ENCODE data around the gene LONP2. TPM values are rescaled to one million over a fixed set of nuclear protein-coding genes. Genes with fewer than 3 reads are reported as not detected.

The LONP2 gene
- total and polyA plus RNA-seq, 2 of the 13 experiments (the other 11 are each of a cell fraction or from before 2014, with no cell fraction given), result 39.2 to 63.3 TPM

DNA sequence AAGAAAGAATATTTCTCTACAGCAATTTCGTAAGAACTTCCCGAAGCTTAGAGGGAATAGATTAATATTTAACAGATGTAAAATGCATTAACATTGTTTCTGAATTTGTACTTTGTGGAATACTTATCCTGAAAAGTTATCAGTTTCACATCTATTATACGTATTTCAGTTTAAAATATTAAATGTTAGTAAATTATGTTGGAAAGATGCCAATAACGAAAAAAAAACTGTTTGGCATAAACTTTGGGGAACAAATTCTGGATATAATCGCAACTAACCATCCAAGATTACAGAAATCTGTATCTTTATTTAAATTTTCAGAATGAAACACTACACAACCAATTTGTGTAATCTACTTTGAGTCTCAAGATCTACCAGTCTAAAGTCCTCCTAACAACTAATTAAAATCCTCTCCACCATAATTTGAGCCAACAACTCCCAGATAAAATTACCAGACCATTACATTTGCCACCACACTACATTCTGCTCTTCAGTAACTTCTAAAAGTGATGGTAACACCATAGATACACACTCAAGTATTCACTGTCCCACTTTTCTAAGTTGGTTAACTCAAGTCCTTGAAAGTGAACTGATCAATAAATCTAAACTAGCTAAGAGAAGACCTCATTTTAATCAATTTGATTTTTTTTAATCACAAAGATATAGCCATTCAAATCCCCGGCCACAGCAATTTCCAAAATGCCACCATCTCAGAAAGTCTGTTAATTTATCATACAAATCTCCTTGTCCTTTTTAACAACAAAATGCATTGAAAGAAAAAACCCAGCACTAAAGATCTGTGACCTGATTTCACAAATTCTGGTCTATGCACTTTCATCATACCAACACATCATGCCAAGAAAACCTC is 139.1 kb downstream of the LONP2 start (continued):
- TF ChIP-seq ZNF670 (CRISPR knock-in tag; IDR thresholded peaks at IDR 0.05; ENCODE audit: borderline replicate concordance) (0 out of 2 replicates have a peak, but pooled peaks have one; percentile 23), TOE1 (CRISPR knock-in tag; IDR thresholded peaks at IDR 0.05) (no peak), HMGA1 (CRISPR knock-in tag; conservative IDR thresholded peaks at IDR 0.05) (no peak), RFX3 (CRISPR knock-in tag; IDR thresholded peaks at IDR 0.05) (no peak), PPARG (CRISPR knock-in tag; conservative IDR thresholded peaks at IDR 0.05) (no peak), ZNF549 (CRISPR knock-in tag; IDR thresholded peaks at IDR 0.05) (0 out of 2 replicates have a peak, but pooled peaks have one; percentile 19), THAP11 (CRISPR knock-in tag; IDR thresholded peaks at IDR 0.05) (0 out of 2 replicates have a peak, but pooled peaks have one; percentile 4), ELF4 (CRISPR knock-in tag; IDR thresholded peaks at IDR 0.05; ENCODE audit: borderline replicate concordance) (peak; percentile 14; the same call in 1 of the 2 replicates), NFIC (IDR thresholded peaks at IDR 0.05; ENCODE audit: low read length) (0 out of 2 replicates have a peak, but pooled peaks have one; percentile 11), ZNF747 (CRISPR knock-in tag; IDR thresholded peaks at IDR 0.05; ENCODE audit: borderline replicate concordance) (0 out of 2 replicates have a peak, but pooled peaks have one; percentile 7), ZNF264 (CRISPR knock-in tag; IDR thresholded peaks at IDR 0.05) (no peak), CENPX (CRISPR knock-in tag; IDR thresholded peaks at IDR 0.05) (no peak), ZNF224 (CRISPR knock-in tag; IDR thresholded peaks at IDR 0.05) (no peak), FOXA1 (IDR thresholded peaks at IDR 0.05) (no peak), FOXA1 (CRISPR knock-in tag; IDR thresholded peaks at IDR 0.05) (no peak), FOXJ3 (CRISPR knock-in tag; IDR thresholded peaks at IDR 0.05; ENCODE audit: borderline replicate concordance) (0 out of 2 replicates have a peak, but pooled peaks have one; percentile 15), RXRB (CRISPR knock-in tag; IDR thresholded peaks at IDR 0.05; ENCODE audit: borderline replicate concordance) (peak; percentile 3; the same call in 1 of the 2 replicates), RXRA (CRISPR knock-in tag; IDR thresholded peaks at IDR 0.05) (no peak), YEATS4 (CRISPR knock-in tag; IDR thresholded peaks at IDR 0.05; ENCODE audit: borderline replicate concordance) (0 out of 2 replicates have a peak, but pooled peaks have one; percentile 22), ZNF383 (CRISPR knock-in tag; IDR thresholded peaks at IDR 0.05; ENCODE audit: borderline replicate concordance) (0 out of 2 replicates have a peak, but pooled peaks have one; percentile 2), ZMAT3 (CRISPR knock-in tag; conservative IDR thresholded peaks at IDR 0.05) (0 out of 2 replicates have a peak, but pooled peaks have one; percentile 36), ISX (CRISPR knock-in tag; conservative IDR thresholded peaks at IDR 0.05) (peak; percentile 60; the same call in 1 of the 2 replicates)
- TF ChIP-seq, protein P1, sequence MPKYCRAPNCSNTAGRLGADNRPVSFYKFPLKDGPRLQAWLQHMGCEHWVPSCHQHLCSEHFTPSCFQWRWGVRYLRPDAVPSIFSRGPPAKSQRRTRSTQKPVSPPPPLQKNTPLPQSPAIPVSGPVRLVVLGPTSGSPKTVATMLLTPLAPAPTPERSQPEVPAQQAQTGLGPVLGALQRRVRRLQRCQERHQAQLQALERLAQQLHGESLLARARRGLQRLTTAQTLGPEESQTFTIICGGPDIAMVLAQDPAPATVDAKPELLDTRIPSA (CRISPR knock-in tag; IDR thresholded peaks at IDR 0.05; ENCODE audit: borderline replicate concordance), result no peak
- TF ChIP-seq, protein P2, sequence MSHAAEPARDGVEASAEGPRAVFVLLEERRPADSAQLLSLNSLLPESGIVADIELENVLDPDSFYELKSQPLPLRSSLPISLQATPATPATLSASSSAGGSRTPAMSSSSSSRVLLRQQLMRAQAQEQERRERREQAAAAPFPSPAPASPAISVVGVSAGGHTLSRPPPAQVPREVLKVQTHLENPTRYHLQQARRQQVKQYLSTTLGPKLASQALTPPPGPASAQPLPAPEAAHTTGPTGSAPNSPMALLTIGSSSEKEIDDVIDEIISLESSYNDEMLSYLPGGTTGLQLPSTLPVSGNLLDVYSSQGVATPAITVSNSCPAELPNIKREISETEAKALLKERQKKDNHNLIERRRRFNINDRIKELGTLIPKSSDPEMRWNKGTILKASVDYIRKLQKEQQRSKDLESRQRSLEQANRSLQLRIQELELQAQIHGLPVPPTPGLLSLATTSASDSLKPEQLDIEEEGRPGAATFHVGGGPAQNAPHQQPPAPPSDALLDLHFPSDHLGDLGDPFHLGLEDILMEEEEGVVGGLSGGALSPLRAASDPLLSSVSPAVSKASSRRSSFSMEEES (CRISPR knock-in tag; IDR thresholded peaks at IDR 0.05), result no peak
- TF ChIP-seq, protein P3, sequence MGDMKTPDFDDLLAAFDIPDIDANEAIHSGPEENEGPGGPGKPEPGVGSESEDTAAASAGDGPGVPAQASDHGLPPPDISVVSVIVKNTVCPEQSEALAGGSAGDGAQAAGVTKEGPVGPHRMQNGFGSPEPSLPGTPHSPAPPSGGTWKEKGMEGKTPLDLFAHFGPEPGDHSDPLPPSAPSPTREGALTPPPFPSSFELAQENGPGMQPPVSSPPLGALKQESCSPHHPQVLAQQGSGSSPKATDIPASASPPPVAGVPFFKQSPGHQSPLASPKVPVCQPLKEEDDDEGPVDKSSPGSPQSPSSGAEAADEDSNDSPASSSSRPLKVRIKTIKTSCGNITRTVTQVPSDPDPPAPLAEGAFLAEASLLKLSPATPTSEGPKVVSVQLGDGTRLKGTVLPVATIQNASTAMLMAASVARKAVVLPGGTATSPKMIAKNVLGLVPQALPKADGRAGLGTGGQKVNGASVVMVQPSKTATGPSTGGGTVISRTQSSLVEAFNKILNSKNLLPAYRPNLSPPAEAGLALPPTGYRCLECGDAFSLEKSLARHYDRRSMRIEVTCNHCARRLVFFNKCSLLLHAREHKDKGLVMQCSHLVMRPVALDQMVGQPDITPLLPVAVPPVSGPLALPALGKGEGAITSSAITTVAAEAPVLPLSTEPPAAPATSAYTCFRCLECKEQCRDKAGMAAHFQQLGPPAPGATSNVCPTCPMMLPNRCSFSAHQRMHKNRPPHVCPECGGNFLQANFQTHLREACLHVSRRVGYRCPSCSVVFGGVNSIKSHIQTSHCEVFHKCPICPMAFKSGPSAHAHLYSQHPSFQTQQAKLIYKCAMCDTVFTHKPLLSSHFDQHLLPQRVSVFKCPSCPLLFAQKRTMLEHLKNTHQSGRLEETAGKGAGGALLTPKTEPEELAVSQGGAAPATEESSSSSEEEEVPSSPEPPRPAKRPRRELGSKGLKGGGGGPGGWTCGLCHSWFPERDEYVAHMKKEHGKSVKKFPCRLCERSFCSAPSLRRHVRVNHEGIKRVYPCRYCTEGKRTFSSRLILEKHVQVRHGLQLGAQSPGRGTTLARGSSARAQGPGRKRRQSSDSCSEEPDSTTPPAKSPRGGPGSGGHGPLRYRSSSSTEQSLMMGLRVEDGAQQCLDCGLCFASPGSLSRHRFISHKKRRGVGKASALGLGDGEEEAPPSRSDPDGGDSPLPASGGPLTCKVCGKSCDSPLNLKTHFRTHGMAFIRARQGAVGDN (CRISPR knock-in tag; IDR thresholded peaks at IDR 0.05), result no peak
